Esophagus (tissue), 2 donors: Measurements from ENCODE around the gene GRM1. TPM values are rescaled to one million over a fixed set of nuclear protein-coding genes. Genes with fewer than 3 reads are reported as not detected.
"Not testable (repeated sequence)": the region's sequence is repeated elsewhere in the genome, so short reads cannot be mapped to it uniquely, and the experiment has no call there.

Experiments
- H3K27ac ChIP-seq, 2 donors: one replicate each; pipeline ENCODE4 v1.5.1; 2013; ENCODE audit warnings: low read depth in 2 of 2, mild to moderate bottlenecking in 2 of 2, inconsistent platforms in 1 of 2, low read length in 1 of 2, moderate library complexity in 1 of 2
- H3K27me3 ChIP-seq, 2 donors: one replicate each; pipeline ENCODE4 v1.6.1; 2013; ENCODE audit warnings: low read length in 2 of 2, control low read depth in 1 of 2, mild to moderate bottlenecking in 1 of 2; ENCODE audit not compliant: insufficient read depth in 2 of 2, control insufficient read depth in 1 of 2
- H3K36me3 ChIP-seq, 2 donors: one replicate each; pipeline ENCODE4 v1.6.1; 2013; ENCODE audit warnings: low read length in 1 of 2; ENCODE audit not compliant: control insufficient read depth in 2 of 2, insufficient read depth in 2 of 2
- H3K4me1 ChIP-seq, 2 donors: one replicate each; pipeline ENCODE4 v1.6.1; 2013; ENCODE audit warnings: low read length in 1 of 2; ENCODE audit not compliant: control insufficient read depth in 2 of 2, insufficient read depth in 2 of 2
- H3K4me3 ChIP-seq, 2 donors: one replicate each; pipeline ENCODE4 v1.5.1; 2013; ENCODE audit warnings: low read length in 2 of 2, mild to moderate bottlenecking in 2 of 2, low read depth in 1 of 2, moderate library complexity in 1 of 2
- H3K9me3 ChIP-seq, 2 donors: one replicate each; pipeline ENCODE4 v1.6.1; 2013; ENCODE audit warnings: mild to moderate bottlenecking in 2 of 2, low read depth in 1 of 2, low read length in 1 of 2, moderate library complexity in 1 of 2; ENCODE audit not compliant: control insufficient read depth in 2 of 2, insufficient read depth in 1 of 2
- WGBS, 2 donors: extraction: QIAGEN DNeasy Blood & Tissue Kit; methylation state at CpG; one replicate each; pipeline ENCODE4 v1.1.7; 2013; 5-methylcytosine and 5-hydroxymethylcytosine counted together
- polyA plus RNA-seq, 2 donors: library from polyadenylated mRNA; stranded (reverse); fragments of 200-250 nt; gene quantifications; one replicate each; pipeline ENCODE4 v1.2.3, GENCODE V29; 2013
- donor health status: healthy with polysubstance abuse.
- donor health status: Bipolar disorder and iron deficiency.

Gene GRM1
- polyA plus RNA-seq, 2 donors: 0.01 TPM; not detected in 1

- Histone ChIP-seq H3K27me3 (no peaks in the 10 kb centered on the region), H3K36me3 (no peaks in the 10 kb centered on the region), H3K4me3 (no peak overlapping the region), H3K4me1 (no peaks in the 10 kb centered on the region), H3K27ac (no peak overlapping the region), H3K9me3 (no peaks in the 10 kb centered on the region)
- WGBS, 2 donors: 77 to 83% methylated on average over 2 of the region's 2 CpGs
These were observed 211.9 kb downstream of the GRM1 start for GRCh38 chr6:146240807-146241206.

GRCh38 chr6:146243646-146244045 is 214.8 kb downstream of the GRM1 start:
- not testable (repeated sequence) for H3K4me1 ChIP-seq, H3K27me3 ChIP-seq, H3K4me3 ChIP-seq, H3K36me3 ChIP-seq, H3K27ac ChIP-seq, H3K9me3 ChIP-seq
- 88 to 90% methylated on average over 5 of the region's 5 CpGs for WGBS, 2 donors

GRCh38 chr6:146244630-146245143 is 215.8 kb downstream of the GRM1 start:
- H3K4me1 ChIP-seq: no peaks in the 10 kb centered on the region
- H3K9me3 ChIP-seq: no peaks in the 10 kb centered on the region
- H3K27me3 ChIP-seq: no peaks in the 10 kb centered on the region
- no peak overlapping the region for H3K4me3 ChIP-seq
- 62 to 66% methylated on average over 5 of the region's 5 CpGs for WGBS, 2 donors
- H3K27ac ChIP-seq: no peak overlapping the region
- no peaks in the 10 kb centered on the region for H3K36me3 ChIP-seq

GRCh38 chr6:146246028-146246427 is 217.2 kb downstream of the GRM1 start:
- H3K27ac ChIP-seq: no peak overlapping the region
- WGBS, 2 donors: 53 to 59% methylated on average over 1 of the region's 1 CpG
- H3K36me3 ChIP-seq: no peaks in the 10 kb centered on the region
- H3K4me1 ChIP-seq: no peaks in the 10 kb centered on the region
- no peak overlapping the region for H3K4me3 ChIP-seq
- H3K27me3 ChIP-seq: no peaks in the 10 kb centered on the region
- no peaks in the 10 kb centered on the region for H3K9me3 ChIP-seq

GRCh38 chr6:146253691-146254090 is 224.8 kb downstream of the GRM1 start:
- H3K9me3 ChIP-seq: no peaks in the 10 kb centered on the region
- H3K27ac ChIP-seq: no peak overlapping the region
- H3K4me1 ChIP-seq: no peaks in the 10 kb centered on the region
- no peaks in the 10 kb centered on the region for H3K36me3 ChIP-seq
- no peaks in the 10 kb centered on the region for H3K27me3 ChIP-seq
- no peak overlapping the region for H3K4me3 ChIP-seq

GRCh38 chr6:146258206-146258605 is 229.3 kb downstream of the GRM1 start:
- no peaks in the 10 kb centered on the region for H3K9me3 ChIP-seq
- H3K36me3 ChIP-seq: no peaks in the 10 kb centered on the region
- no peaks in the 10 kb centered on the region for H3K27me3 ChIP-seq
- WGBS, 2 donors: 55 to 77% methylated on average over 1 of the region's 1 CpG
- no peaks in the 10 kb centered on the region for H3K4me1 ChIP-seq
- no peak overlapping the region for H3K27ac ChIP-seq
- no peak overlapping the region for H3K4me3 ChIP-seq

GRCh38 chr6:146260886-146261285 is 232.0 kb downstream of the GRM1 start:
- WGBS, 2 donors: 62 to 71% methylated on average over 4 of the region's 4 CpGs
- no peak overlapping the region for H3K4me3 ChIP-seq
- no peak overlapping the region for H3K27ac ChIP-seq
- no peaks in the 10 kb centered on the region for H3K27me3 ChIP-seq
- no peaks in the 10 kb centered on the region for H3K4me1 ChIP-seq
- no peaks in the 10 kb centered on the region for H3K36me3 ChIP-seq
- H3K9me3 ChIP-seq: no peaks in the 10 kb centered on the region

GRCh38 chr6:146265056-146265455 is 236.2 kb downstream of the GRM1 start:
- WGBS, 2 donors: 97 to 100% methylated on average over 2 of the region's 2 CpGs
- no peak overlapping the region for H3K4me3 ChIP-seq
- H3K27ac ChIP-seq: no peak overlapping the region
- H3K4me1 ChIP-seq: no peaks in the 10 kb centered on the region
- no peaks in the 10 kb centered on the region for H3K36me3 ChIP-seq
- H3K27me3 ChIP-seq: no peaks in the 10 kb centered on the region
- H3K9me3 ChIP-seq: no peaks in the 10 kb centered on the region

GRCh38 chr6:146267447-146267846 is 238.6 kb downstream of the GRM1 start:
- Histone ChIP-seq H3K27me3 (no peaks in the 10 kb centered on the region), H3K9me3 (no peaks in the 10 kb centered on the region), H3K27ac (no peak overlapping the region), H3K4me3 (no peak overlapping the region), H3K4me1 (no peaks in the 10 kb centered on the region), H3K36me3 (no peaks in the 10 kb centered on the region)
- WGBS, 2 donors: 83 to 85% methylated on average over 17 to 18 of the region's 18 CpGs

- no peaks in the 10 kb centered on the region for H3K36me3 ChIP-seq
- 50 to 59% methylated on average over 1 of the region's 1 CpG for WGBS, 2 donors
- H3K4me3 ChIP-seq: no peak overlapping the region
- H3K9me3 ChIP-seq: no peaks in the 10 kb centered on the region
- H3K4me1 ChIP-seq: no peaks in the 10 kb centered on the region
- H3K27ac ChIP-seq: no peak overlapping the region
- H3K27me3 ChIP-seq: no peaks in the 10 kb centered on the region
These were observed 239.1 kb downstream of the GRM1 start for GRCh38 chr6:146267946-146268345.
